ENCODE measurements around the gene ZNF618. TPM values are rescaled to one million over a fixed set of nuclear protein-coding genes. Genes with fewer than 3 reads are reported as not detected.
"Not testable (repeated sequence)": the region's sequence is repeated elsewhere in the genome, so short reads cannot be mapped to it uniquely, and the experiment has no call there.

Gene ZNF618
- total and polyA plus RNA-seq, 4 donors, result 4.9 to 17.3 (median 11.4) TPM

- Histone ChIP-seq H3K4me3 (ENCODE audit: low read length in 2 of 2) (no peak within 1 kb of the TSS), H3K27ac (ENCODE audit: low read depth in 1 of 2, low read length in 2 of 2) (no peak within 1 kb of the TSS), H3K27me3 (ENCODE audit: control insufficient read depth in 1 of 2, insufficient read depth in 2 of 2, low read length in 1 of 2) (no peaks in the 10 kb centered on the region), H3K36me3 (ENCODE audit: control insufficient read depth in 1 of 2, insufficient read depth in 2 of 2, low read length in 1 of 2) (no peaks in the 10 kb centered on the region), H3K4me1 (ENCODE audit: control insufficient read depth in 1 of 2, insufficient read depth in 2 of 2, low read length in 2 of 2) (no peaks in the 10 kb centered on the region), H3K9me3 (ENCODE audit: control insufficient read depth, low read length) (no peaks in the 10 kb centered on the region)
- intact Hi-C loops (cut with DNase I), result no loop called here
- no peak for ATAC-seq (ENCODE audit: low FRiP score)
- no peak for DNase-seq
- 59 to 72% methylated on average over 16 of the region's 16 CpGs for WGBS, 2 donors
Observed at GRCh38 chr9:114078021-114078780, 202.1 kb downstream of the ZNF618 start, which contains the start of gene AMBP. Gene AMBP (minus strand): TSS chr9:114078300. CDS start chr9:114078209, 91 bp downstream.

- WGBS, 2 donors, result 81 to 86% methylated on average over 7 of the region's 7 CpGs
- Histone ChIP-seq H3K27ac (ENCODE audit: low read depth in 1 of 2, low read length in 2 of 2) (no peak overlapping the region), H3K9me3 (ENCODE audit: control insufficient read depth, low read length) (no peaks in the 10 kb centered on the region), H3K4me1 (ENCODE audit: control insufficient read depth in 1 of 2, insufficient read depth in 2 of 2, low read length in 2 of 2) (no peaks in the 10 kb centered on the region), H3K27me3 (ENCODE audit: control insufficient read depth in 1 of 2, insufficient read depth in 2 of 2, low read length in 1 of 2) (no peaks in the 10 kb centered on the region), H3K36me3 (ENCODE audit: control insufficient read depth in 1 of 2, insufficient read depth in 2 of 2, low read length in 1 of 2) (no peaks in the 10 kb centered on the region), H3K4me3 (ENCODE audit: low read length in 2 of 2) (no peak overlapping the region)
- ATAC-seq (ENCODE audit: low FRiP score) (no peak), DNase-seq (no peak)
- intact Hi-C loops (cut with DNase I), result no loop called here
Observed at GRCh38 chr9:114078781-114079156, 202.7 kb downstream of the ZNF618 start.

GRCh38 chr9:114080195-114080772, 204.2 kb downstream of the ZNF618 start:
- no peak overlapping the region for H3K27ac ChIP-seq (ENCODE audit: low read depth in 1 of 2, low read length in 2 of 2)
- H3K9me3 ChIP-seq (ENCODE audit: control insufficient read depth, low read length), result no peaks in the 10 kb centered on the region
- no peaks in the 10 kb centered on the region for H3K4me1 ChIP-seq (ENCODE audit: control insufficient read depth in 1 of 2, insufficient read depth in 2 of 2, low read length in 2 of 2)
- ATAC-seq (ENCODE audit: low FRiP score) (no peak), DNase-seq (no peak)
- H3K4me3 ChIP-seq (ENCODE audit: low read length in 2 of 2), result no peak overlapping the region
- 91 to 95% methylated on average over 5 of the region's 5 CpGs for WGBS, 2 donors
- intact Hi-C loops (cut with DNase I), result no loop called here
- no peaks in the 10 kb centered on the region for H3K36me3 ChIP-seq (ENCODE audit: control insufficient read depth in 1 of 2, insufficient read depth in 2 of 2, low read length in 1 of 2)
- H3K27me3 ChIP-seq (ENCODE audit: control insufficient read depth in 1 of 2, insufficient read depth in 2 of 2, low read length in 1 of 2), result no peaks in the 10 kb centered on the region

- Histone ChIP-seq H3K4me1 (ENCODE audit: control insufficient read depth in 1 of 2, insufficient read depth in 2 of 2, low read length in 2 of 2) (no peaks in the 10 kb centered on the region), H3K4me3 (ENCODE audit: low read length in 2 of 2) (no peak overlapping the region), H3K36me3 (ENCODE audit: control insufficient read depth in 1 of 2, insufficient read depth in 2 of 2, low read length in 1 of 2) (no peaks in the 10 kb centered on the region), H3K27ac (ENCODE audit: low read depth in 1 of 2, low read length in 2 of 2) (no peak overlapping the region), H3K9me3 (ENCODE audit: control insufficient read depth, low read length) (no peaks in the 10 kb centered on the region), H3K27me3 (ENCODE audit: control insufficient read depth in 1 of 2, insufficient read depth in 2 of 2, low read length in 1 of 2) (no peaks in the 10 kb centered on the region)
- DNase-seq (no peak), ATAC-seq (ENCODE audit: low FRiP score) (no peak)
- WGBS, 2 donors, result 91 to 96% methylated on average over 7 of the region's 7 CpGs
- intact Hi-C loops (cut with DNase I), result no loop called here
Observed at GRCh38 chr9:114080773-114081440, 204.8 kb downstream of the ZNF618 start.

- no peaks in the 10 kb centered on the region for H3K4me1 ChIP-seq (ENCODE audit: control insufficient read depth in 1 of 2, insufficient read depth in 2 of 2, low read length in 2 of 2)
- WGBS, 2 donors, result 85 to 88% methylated on average over 6 of the region's 6 CpGs
- intact Hi-C loops (cut with DNase I), result loop anchor here in 1 of 2 donors (2.0 kb wide), 1 partner anchor 209 kb away; no protein-coding TSS in a partner anchor
Observed at GRCh38 chr9:114081441-114082016, 205.4 kb downstream of the ZNF618 start.

GRCh38 chr9:114082017-114082762, 206.1 kb downstream of the ZNF618 start:
- peak; percentile 91 to 93 for DNase-seq
- H3K27me3 ChIP-seq (ENCODE audit: control insufficient read depth in 1 of 2, insufficient read depth in 2 of 2, low read length in 1 of 2), result no peaks in the 10 kb centered on the region
- 47 to 50% methylated on average over 10 of the region's 10 CpGs for WGBS, 2 donors
- H3K4me3 ChIP-seq (ENCODE audit: low read length in 2 of 2), result no peak overlapping the region
- H3K27ac ChIP-seq (ENCODE audit: low read depth in 1 of 2, low read length in 2 of 2), result no peak overlapping the region
- H3K4me1 ChIP-seq (ENCODE audit: control insufficient read depth in 1 of 2, insufficient read depth in 2 of 2, low read length in 2 of 2), result no peaks in the 10 kb centered on the region
- ATAC-seq (ENCODE audit: low FRiP score), result peak; percentile 84
- intact Hi-C loops (cut with DNase I), result loop anchor here in 1 of 2 donors (2.0 kb wide), 1 partner anchor 209 kb away; no protein-coding TSS in a partner anchor
- H3K9me3 ChIP-seq (ENCODE audit: control insufficient read depth, low read length), result no peaks in the 10 kb centered on the region
- no peaks in the 10 kb centered on the region for H3K36me3 ChIP-seq (ENCODE audit: control insufficient read depth in 1 of 2, insufficient read depth in 2 of 2, low read length in 1 of 2)

More at GRCh38 chr9:114081441-114082016, 205.4 kb downstream of the ZNF618 start:
- Histone ChIP-seq H3K4me3 (ENCODE audit: low read length in 2 of 2) (no peak overlapping the region), H3K27ac (ENCODE audit: low read depth in 1 of 2, low read length in 2 of 2) (no peak overlapping the region), H3K36me3 (ENCODE audit: control insufficient read depth in 1 of 2, insufficient read depth in 2 of 2, low read length in 1 of 2) (no peaks in the 10 kb centered on the region), H3K27me3 (ENCODE audit: control insufficient read depth in 1 of 2, insufficient read depth in 2 of 2, low read length in 1 of 2) (no peaks in the 10 kb centered on the region), H3K9me3 (ENCODE audit: control insufficient read depth, low read length) (no peaks in the 10 kb centered on the region)
- no peak for ATAC-seq (ENCODE audit: low FRiP score)
- no peak for DNase-seq

GRCh38 chr9:114082763-114083412, 206.8 kb downstream of the ZNF618 start:
- WGBS, 2 donors, result 51 to 53% methylated on average over 13 of the region's 13 CpGs
- ATAC-seq (ENCODE audit: low FRiP score), result not testable (repeated sequence)

More at GRCh38 chr9:114082763-114083412, 206.8 kb downstream of the ZNF618 start:
- not testable (repeated sequence) for H3K4me1 ChIP-seq (ENCODE audit: control insufficient read depth in 1 of 2, insufficient read depth in 2 of 2, low read length in 2 of 2); H3K27me3 ChIP-seq (ENCODE audit: control insufficient read depth in 1 of 2, insufficient read depth in 2 of 2, low read length in 1 of 2); H3K9me3 ChIP-seq (ENCODE audit: control insufficient read depth, low read length); H3K27ac ChIP-seq (ENCODE audit: low read depth in 1 of 2, low read length in 2 of 2); DNase-seq; H3K4me3 ChIP-seq (ENCODE audit: low read length in 2 of 2); H3K36me3 ChIP-seq (ENCODE audit: control insufficient read depth in 1 of 2, insufficient read depth in 2 of 2, low read length in 1 of 2)
- intact Hi-C loops (cut with DNase I), result loop anchor here in 1 of 2 donors (2.0 kb wide), 1 partner anchor 208 kb away; no protein-coding TSS in a partner anchor

All from aorta (tissue), 5 donors.